AG09309 (cell line): ENCODE data around the gene MCM5.

Experiments
- DNase-seq: peaks from one replicate; pipeline ENCODE4 v3.0.0-alpha.2; 2010; ENCODE audit warnings: low read depth
- H3K4me3 ChIP-seq: 2 replicates; pipeline ENCODE4 v1.5.1; 2011; ENCODE audit warnings: mild to moderate bottlenecking, low read depth, low read length, moderate library complexity; ENCODE audit not compliant: control insufficient read depth
- CTCF ChIP-seq: IDR thresholded peaks from 2 replicates; pipeline ENCODE4 v1.5.1; 2011; ENCODE audit warnings: mild to moderate bottlenecking, low read depth, low read length, inconsistent platforms; ENCODE audit not compliant: insufficient read depth, control insufficient read depth; ENCODE audit errors: missing control alignments

MCM5 gene

GRCh38 chr22:35369996-35370395, 29.9 kb upstream of the MCM5 start:
- no peak overlapping the region for H3K4me3 ChIP-seq
- no peak for DNase-seq
- no peak for TF ChIP-seq CTCF

GRCh38 chr22:35373781-35374180, 26.2 kb upstream of the MCM5 start:
- TF ChIP-seq CTCF: no peak
- no peak for DNase-seq
- no peak overlapping the region for H3K4me3 ChIP-seq

- TF ChIP-seq CTCF: no peak
- peak; percentile 52 for DNase-seq
- no peak overlapping the region for H3K4me3 ChIP-seq
Observed at GRCh38 chr22:35375031-35375430, 24.9 kb upstream of the MCM5 start.

- TF ChIP-seq CTCF: no peak
- DNase-seq: no peak
- H3K4me3 ChIP-seq: no peak overlapping the region
Observed at GRCh38 chr22:35375526-35375925, 24.4 kb upstream of the MCM5 start.

GRCh38 chr22:35376728-35377472, 23.0 kb upstream of the MCM5 start:
- peak; percentile 93 for DNase-seq
- H3K4me3 ChIP-seq: no peak overlapping the region
- no peak for TF ChIP-seq CTCF

- no peak overlapping the region for H3K4me3 ChIP-seq
- no peak for TF ChIP-seq CTCF
- DNase-seq: no peak
Observed at GRCh38 chr22:35377735-35378134, 22.2 kb upstream of the MCM5 start.
